A673 (cell line): ENCODE results near the gene ETF1. TPM values are rescaled to one million over a fixed set of nuclear protein-coding genes. Genes with fewer than 3 reads are reported as not detected.
A peak's percentile ranks its signal among the peaks of the same experiment; 100 is the strongest.

Experiments used
- BruUV-seq: library from RNA; stranded (reverse); fragments of 400-500 nt; replicated peaks from 2 replicates; lab custom pipeline; 2021; lab: Mats Ljungman, UMichigan
- CTCF ChIA-PET: fragments of 300-600 bp; sonication (Branson Sonifier 250); formaldehyde crosslinking; loops from one replicate; lab custom pipeline; 2022; ENCODE audit warnings: antibody characterized with exemption; lab: Charles Lee
- POLR2A ChIA-PET: fragments of 300-600 bp; sonication (Branson Sonifier 250); formaldehyde crosslinking; loops from one replicate; lab custom pipeline; 2022; ENCODE audit warnings: antibody characterized with exemption; ENCODE audit not compliant: low non-redundant PET; lab: Charles Lee
- DNase-seq: peaks from one replicate; pipeline ENCODE4 v3.0.0-alpha.2; 2015; ENCODE audit warnings: low spot score
- H3K27ac ChIP-seq: fragments of 200-600 bp; sonication (generic); 2 replicates; pipeline ENCODE4 v1.5.1; 2016; ENCODE audit warnings: mixed run types, low read depth, mild to moderate bottlenecking, mixed read lengths, antibody characterized with exemption, low read length; ENCODE audit not compliant: poor library complexity, severe bottlenecking
- H3K27me3 ChIP-seq: fragments of 200-600 bp; sonication (generic); replicated peaks from 2 replicates; pipeline ENCODE4 v1.6.1; 2017; ENCODE audit warnings: mixed run types, low read depth, mild to moderate bottlenecking, mixed read lengths, antibody characterized with exemption, low read length; ENCODE audit not compliant: insufficient read depth, poor library complexity
- H3K36me3 ChIP-seq: fragments of 200-600 bp; sonication (generic); 2 replicates; pipeline ENCODE4 v1.6.1; 2016; ENCODE audit warnings: mixed run types, mild to moderate bottlenecking, mixed read lengths, antibody characterized with exemption, low read length; ENCODE audit not compliant: insufficient read depth, poor library complexity, severe bottlenecking
- H3K4me1 ChIP-seq: fragments of 200-600 bp; sonication (generic); 2 replicates; pipeline ENCODE4 v1.6.1; 2017; ENCODE audit warnings: mixed run types, mild to moderate bottlenecking, mixed read lengths, antibody characterized with exemption, low read length; ENCODE audit not compliant: insufficient read depth, poor library complexity, severe bottlenecking
- H3K4me3 ChIP-seq: fragments of 200-600 bp; sonication (generic); 2 replicates; pipeline ENCODE4 v1.5.1; 2016; ENCODE audit warnings: low read depth, mixed run types, mild to moderate bottlenecking, mixed read lengths, low read length; ENCODE audit not compliant: poor library complexity, severe bottlenecking
- H3K9me3 ChIP-seq: fragments of 200-600 bp; sonication (generic); 2 replicates; pipeline ENCODE4 v1.6.1; 2016; ENCODE audit warnings: mixed run types, low read depth, mild to moderate bottlenecking, mixed read lengths, antibody characterized with exemption, low read length; ENCODE audit not compliant: poor library complexity, severe bottlenecking
- CTCF ChIP-seq: fragments of 300-800, 200-600 bp; sonication (generic); conservative IDR thresholded peaks from 2 replicates; pipeline ENCODE4 v1.5.1; 2017; ENCODE audit warnings: low read depth, mild to moderate bottlenecking, antibody characterized with exemption, low read length, moderate library complexity, mixed read lengths
- EZH2 ChIP-seq: fragments of 200-600 bp; sonication (generic); IDR thresholded peaks from 2 replicates; pipeline ENCODE4 v1.6.1; 2017; ENCODE audit warnings: borderline replicate concordance, low read depth, mild to moderate bottlenecking, mixed read lengths, antibody characterized with exemption, low read length; ENCODE audit not compliant: poor library complexity, severe bottlenecking
- intact Hi-C: fragments of 100-400 bp; cut with micrococcal nuclease; formaldehyde crosslinking; loops from one replicate; pipeline ENCODE4 v1.10.0; 2022; ENCODE audit not compliant: unreplicated experiment
- total RNA-seq: library from RNA; stranded (reverse); gene quantifications from 2 replicates; pipeline ENCODE4 v1.2.3, GENCODE V29; 2021

ETF1 gene
- total RNA-seq, 1 experiment from 2014 or later = 191 TPM

- DNase-seq = no peak
- TF ChIP-seq CTCF (no peak), EZH2 (no peak)
- Histone ChIP-seq H3K9me3 (no peaks in the 10 kb centered on the region), H3K4me3 (peak overlapping the region; percentile 87), H3K27ac (peak overlapping the region; percentile 99), H3K27me3 (no peaks in the 10 kb centered on the region), H3K4me1 (peaks cover 28% of the 10 kb centered on the region), H3K36me3 (peaks cover 33% of the 10 kb centered on the region)
- ChIA-PET CTCF (no interaction called here), POLR2A (interaction anchor here (0.5 to 0.9 kb wide), 2 partner anchors 26 to 355 kb away, joined by 3 read pairs; no protein-coding TSS in a partner anchor)
- BruUV-seq = TSS peak; percentile 41
- intact Hi-C loops = loop anchor here (2.0 kb wide), 2 partner anchors 32 to 78 kb away; partner anchors contain the start of genes EGR1 and HSPA9
These were observed 668 bp downstream of the ETF1 start for GRCh38 chr5:138542180-138542955.

- no peak for TF ChIP-seq EZH2
- no peak for TF ChIP-seq CTCF
- no peak for DNase-seq
- ChIA-PET POLR2A (no interaction called here), CTCF (no interaction called here)
- H3K36me3 ChIP-seq = peaks cover 34% of the 10 kb centered on the region
- no peaks in the 10 kb centered on the region for H3K27me3 ChIP-seq
- H3K27ac ChIP-seq = peak overlapping the region; percentile 99
- H3K4me1 ChIP-seq = peaks cover 28% of the 10 kb centered on the region
- intact Hi-C loops = loop anchor here (2.0 kb wide), 2 partner anchors 33 to 77 kb away; partner anchors contain the start of genes EGR1 and HSPA9
- peak overlapping the region; percentile 87 for H3K4me3 ChIP-seq
- no peaks in the 10 kb centered on the region for H3K9me3 ChIP-seq
- no TSS peak for BruUV-seq
These were observed 1.4 kb downstream of the ETF1 start for GRCh38 chr5:138541511-138542179.

DNA sequence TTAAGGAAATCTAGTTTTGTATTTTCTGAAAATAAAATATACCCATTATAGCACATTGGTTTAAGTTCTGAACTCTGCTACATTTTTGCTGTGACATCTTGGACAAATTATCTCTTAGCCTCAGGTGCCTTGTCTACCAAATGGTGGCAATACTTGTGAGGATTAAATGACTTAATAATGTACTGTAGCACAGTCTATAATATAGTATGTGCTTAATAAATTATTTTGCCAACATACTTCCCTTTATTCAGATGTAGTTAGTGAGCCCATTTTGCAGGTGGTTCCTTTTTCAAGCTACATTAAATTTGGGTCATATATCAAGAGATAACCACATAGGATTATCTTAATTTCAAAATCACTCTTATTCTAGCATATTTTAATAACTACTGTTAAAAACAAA is 3.2 kb downstream of the ETF1 start:
- TF ChIP-seq CTCF = no peak
- TF ChIP-seq EZH2 = no peak
- DNase-seq = no peak
- H3K9me3 ChIP-seq = no peaks in the 10 kb centered on the region
- no TSS peak for BruUV-seq
- H3K36me3 ChIP-seq = peaks cover 42% of the 10 kb centered on the region
- no peaks in the 10 kb centered on the region for H3K27me3 ChIP-seq
- no peak overlapping the region for H3K4me3 ChIP-seq
- no peak overlapping the region for H3K27ac ChIP-seq
- peaks cover 23% of the 10 kb centered on the region for H3K4me1 ChIP-seq
- intact Hi-C loops = no loop called here
- CTCF ChIA-PET = no interaction called here
- POLR2A ChIA-PET = interaction anchor here (0.6 to 0.8 kb wide), 3 partner anchors 8 to 1211 kb away, joined by 3 read pairs; no protein-coding TSS in a partner anchor
